HG02870 (cell line): ENCODE measurements around the gene POLN.
"Not testable (repeated sequence)": the region's sequence is repeated elsewhere in the genome, so short reads cannot be mapped to it uniquely, and the experiment has no call there.

Experiments
- ATAC-seq: cut with Tn5 transposase; IDR thresholded peaks from one replicate; pipeline ENCODE4 v1.9.1; 2021; ENCODE audit warnings: mild to moderate bottlenecking, moderate library complexity; ENCODE audit not compliant: unreplicated experiment

Gene POLN

GRCh38 chr4:2222838-2223237 is 19.1 kb downstream of the POLN start:
- no peak for ATAC-seq

- not testable (repeated sequence) for ATAC-seq
These were observed 20.5 kb downstream of the POLN start for GRCh38 chr4:2221378-2221777.

- no peak for ATAC-seq
These were observed 21.8 kb downstream of the POLN start for GRCh38 chr4:2220016-2220630.

GRCh38 chr4:2219233-2219760 is 22.6 kb downstream of the POLN start:
- ATAC-seq: no peak

- ATAC-seq: no peak
These were observed 23.5 kb downstream of the POLN start for GRCh38 chr4:2218436-2218835.

GRCh38 chr4:2217726-2218125 is 24.2 kb downstream of the POLN start:
- ATAC-seq: no peak

GRCh38 chr4:2212831-2213230 is 29.1 kb downstream of the POLN start:
- no peak for ATAC-seq

GRCh38 chr4:2202789-2203188 is 39.1 kb downstream of the POLN start:
- ATAC-seq: not testable (repeated sequence)

GRCh38 chr4:2194496-2194895 is 47.4 kb downstream of the POLN start:
- ATAC-seq: no peak

GRCh38 chr4:2193326-2193725 is 48.6 kb downstream of the POLN start:
- ATAC-seq: no peak

- no peak for ATAC-seq
These were observed 55.1 kb downstream of the POLN start for GRCh38 chr4:2186865-2187172.

GRCh38 chr4:2186133-2186864 is 55.6 kb downstream of the POLN start:
- ATAC-seq: no peak

- no peak for ATAC-seq
These were observed 58.5 kb downstream of the POLN start for GRCh38 chr4:2183394-2183793.

GRCh38 chr4:2182994-2183393 is 58.9 kb downstream of the POLN start:
- no peak for ATAC-seq

GRCh38 chr4:2180410-2180809 is 61.5 kb downstream of the POLN start:
- no peak for ATAC-seq

- ATAC-seq: no peak
These were observed 62.2 kb downstream of the POLN start for GRCh38 chr4:2179717-2180116.

GRCh38 chr4:2178986-2179385 is 62.9 kb downstream of the POLN start:
- no peak for ATAC-seq

GRCh38 chr4:2177443-2178093 is 64.4 kb downstream of the POLN start:
- ATAC-seq: no peak

GRCh38 chr4:2175990-2176698 is 65.8 kb downstream of the POLN start:
- ATAC-seq: no peak

GRCh38 chr4:2174061-2174460 is 67.9 kb downstream of the POLN start:
- ATAC-seq: no peak

- ATAC-seq: no peak
These were observed 69.2 kb downstream of the POLN start for GRCh38 chr4:2172627-2173231.
